Measurements from ENCODE around the gene URB1. TPM values are rescaled to one million over a fixed set of nuclear protein-coding genes. Genes with fewer than 3 reads are reported as not detected.

URB1 gene
- total RNA-seq, 1 experiment from 2014 or later, result 17.1 TPM

DNA sequence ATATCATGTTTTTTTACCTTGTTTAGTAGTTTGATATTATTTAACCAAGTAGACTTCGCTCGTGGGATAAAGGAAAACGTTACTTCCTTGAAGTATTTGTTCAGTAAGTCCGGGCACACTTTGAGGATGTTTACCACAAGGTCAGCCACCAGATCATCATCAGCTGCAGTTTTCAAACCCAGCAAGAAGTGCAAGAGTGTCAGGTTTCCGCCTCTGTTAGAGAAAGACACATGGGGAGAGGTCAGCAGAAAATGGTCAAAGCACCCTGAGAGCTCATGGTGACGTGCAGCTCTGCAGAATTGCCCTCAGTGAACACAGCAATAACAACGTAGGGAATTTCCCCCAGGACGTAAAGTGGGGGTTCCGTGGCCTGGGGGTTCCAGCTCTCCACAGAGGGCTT lies 24.4 kb downstream of the URB1 start:
- Mint-ChIP-seq H3K4me3 (ENCODE audit: unreplicated experiment) (no peak overlapping the region), H3K27me3 (ENCODE audit: insufficient read depth, unreplicated experiment) (no peaks in the 10 kb centered on the region), H3K9me3 (ENCODE audit: unreplicated experiment) (no peaks in the 10 kb centered on the region), H3K36me3 (ENCODE audit: insufficient read depth, unreplicated experiment) (peaks cover 69% of the 10 kb centered on the region), H3K4me1 (ENCODE audit: low read depth, unreplicated experiment) (no peaks in the 10 kb centered on the region), H3K27ac (ENCODE audit: unreplicated experiment) (no peak overlapping the region)
- no peaks in the 10 kb centered on the region for H3K9me3 ChIP-seq
- TF ChIP-seq CTCF (IDR thresholded peaks at IDR 0.05; ENCODE audit: insufficient read depth in 1 of 2, low read depth in 1 of 2, low read length in 1 of 2, severe bottlenecking in 1 of 2, unreplicated experiment in 1 of 2), result no peak
- POLR2A ChIA-PET, result no interaction called here
- peaks cover under 1% of the 10 kb centered on the region for H3K36me3 ChIP-seq (ENCODE audit: control insufficient read depth, insufficient read depth, low read length)
- H3K4me1 ChIP-seq, result no peaks in the 10 kb centered on the region
- DNase-seq, result no peak
- H3K27me3 ChIP-seq (replicated peaks; ENCODE audit: control insufficient read depth, insufficient read depth, low read length), result no peaks in the 10 kb centered on the region
- CTCF ChIA-PET, result no interaction called here
- intact Hi-C loops (cut with micrococcal nuclease; ENCODE audit: unreplicated experiment), result no loop called here
- H3K4me3 ChIP-seq (ENCODE audit: low read depth, low read length), result no peak overlapping the region
- no TSS peak for BruUV-seq (replicated peaks)

- Mint-ChIP-seq H3K27ac (ENCODE audit: unreplicated experiment) (no peak overlapping the region), H3K27me3 (ENCODE audit: insufficient read depth, unreplicated experiment) (no peaks in the 10 kb centered on the region), H3K9me3 (ENCODE audit: unreplicated experiment) (no peaks in the 10 kb centered on the region), H3K36me3 (ENCODE audit: insufficient read depth, unreplicated experiment) (peaks cover 63% of the 10 kb centered on the region), H3K4me3 (ENCODE audit: unreplicated experiment) (no peak overlapping the region), H3K4me1 (ENCODE audit: low read depth, unreplicated experiment) (no peaks in the 10 kb centered on the region)
- H3K9me3 ChIP-seq, result no peaks in the 10 kb centered on the region
- no peaks in the 10 kb centered on the region for H3K27me3 ChIP-seq (replicated peaks; ENCODE audit: control insufficient read depth, insufficient read depth, low read length)
- no TSS peak for BruUV-seq (replicated peaks)
- H3K4me1 ChIP-seq, result no peaks in the 10 kb centered on the region
- intact Hi-C loops (cut with micrococcal nuclease; ENCODE audit: unreplicated experiment), result no loop called here
- DNase-seq, result no peak
- H3K36me3 ChIP-seq (ENCODE audit: control insufficient read depth, insufficient read depth, low read length), result peaks cover 2% of the 10 kb centered on the region
- ChIA-PET CTCF (no interaction called here), POLR2A (no interaction called here)
- no peak for TF ChIP-seq CTCF (IDR thresholded peaks at IDR 0.05; ENCODE audit: insufficient read depth in 1 of 2, low read depth in 1 of 2, low read length in 1 of 2, severe bottlenecking in 1 of 2, unreplicated experiment in 1 of 2)
- H3K4me3 ChIP-seq (ENCODE audit: low read depth, low read length), result no peak overlapping the region
Observed at GRCh38 chr21:32367158-32367557, 25.7 kb downstream of the URB1 start.

- Histone ChIP-seq H3K4me1 (no peaks in the 10 kb centered on the region), H3K4me3 (ENCODE audit: low read depth, low read length) (no peak overlapping the region), H3K36me3 (ENCODE audit: control insufficient read depth, insufficient read depth, low read length) (peaks cover 2% of the 10 kb centered on the region), H3K9me3 (no peaks in the 10 kb centered on the region), H3K27me3 (replicated peaks; ENCODE audit: control insufficient read depth, insufficient read depth, low read length) (no peaks in the 10 kb centered on the region)
- Mint-ChIP-seq H3K4me3 (ENCODE audit: unreplicated experiment) (no peak overlapping the region), H3K9me3 (ENCODE audit: unreplicated experiment) (no peaks in the 10 kb centered on the region), H3K27me3 (ENCODE audit: insufficient read depth, unreplicated experiment) (no peaks in the 10 kb centered on the region), H3K36me3 (ENCODE audit: insufficient read depth, unreplicated experiment) (peaks cover 63% of the 10 kb centered on the region), H3K4me1 (ENCODE audit: low read depth, unreplicated experiment) (no peaks in the 10 kb centered on the region), H3K27ac (ENCODE audit: unreplicated experiment) (no peak overlapping the region)
- CTCF ChIA-PET, result no interaction called here
- no peak for DNase-seq
- no TSS peak for BruUV-seq (replicated peaks)
- TF ChIP-seq CTCF (IDR thresholded peaks at IDR 0.05; ENCODE audit: insufficient read depth in 1 of 2, low read depth in 1 of 2, low read length in 1 of 2, severe bottlenecking in 1 of 2, unreplicated experiment in 1 of 2), result no peak
- intact Hi-C loops (cut with micrococcal nuclease; ENCODE audit: unreplicated experiment), result no loop called here
- POLR2A ChIA-PET, result no interaction called here
Observed at GRCh38 chr21:32366191-32366590, 26.6 kb downstream of the URB1 start.
